SHP77 treated with DMSO at 0.1 percent for 48 hours (cell line): ENCODE measurements around the gene MYLK4.

Experiments used
- DNase-seq: peaks from one replicate; lab custom pipeline; 2025; lab: John Stamatoyannopoulos, UW

The MYLK4 gene

GRCh38 chr6:2733324-2733723, 17.4 kb downstream of the MYLK4 start:
- no peak for DNase-seq

GRCh38 chr6:2732503-2733089, 18.1 kb downstream of the MYLK4 start:
- DNase-seq = no peak

GRCh38 chr6:2731281-2731909, 19.3 kb downstream of the MYLK4 start:
- DNase-seq = no peak

GRCh38 chr6:2730353-2731107, 20.2 kb downstream of the MYLK4 start:
- DNase-seq = no peak

- no peak for DNase-seq
Measured at GRCh38 chr6:2729921-2730320, 20.8 kb downstream of the MYLK4 start.

GRCh38 chr6:2725999-2726567, 24.6 kb downstream of the MYLK4 start:
- no peak for DNase-seq

- DNase-seq = no peak
Measured at GRCh38 chr6:2725364-2725988, 25.2 kb downstream of the MYLK4 start.

- DNase-seq = no peak
Measured at GRCh38 chr6:2721219-2721618, 29.5 kb downstream of the MYLK4 start.

- no peak for DNase-seq
Measured at GRCh38 chr6:2719093-2719455, 31.6 kb downstream of the MYLK4 start.

GRCh38 chr6:2718334-2719092, 32.2 kb downstream of the MYLK4 start:
- DNase-seq = no peak

- DNase-seq = no peak
Measured at GRCh38 chr6:2716936-2717700, 33.6 kb downstream of the MYLK4 start.

GRCh38 chr6:2715737-2716136, 35.0 kb downstream of the MYLK4 start:
- DNase-seq = no peak

- DNase-seq = no peak
Measured at GRCh38 chr6:2714111-2714895, 36.4 kb downstream of the MYLK4 start.

- DNase-seq = no peak
Measured at GRCh38 chr6:2713473-2714110, 37.1 kb downstream of the MYLK4 start.

GRCh38 chr6:2712102-2712501, 38.6 kb downstream of the MYLK4 start:
- no peak for DNase-seq

- DNase-seq = no peak
Measured at GRCh38 chr6:2710412-2710811, 40.3 kb downstream of the MYLK4 start.

GRCh38 chr6:2708456-2708855, 42.3 kb downstream of the MYLK4 start:
- no peak for DNase-seq

GRCh38 chr6:2706558-2706957, 44.2 kb downstream of the MYLK4 start:
- no peak for DNase-seq

- no peak for DNase-seq
Measured at GRCh38 chr6:2705256-2705655, 45.5 kb downstream of the MYLK4 start.

GRCh38 chr6:2697291-2697690, 53.4 kb downstream of the MYLK4 start:
- no peak for DNase-seq
